HepG2 (cell line): ENCODE results near the gene DNMT3B. TPM values are rescaled to one million over a fixed set of nuclear protein-coding genes. Genes with fewer than 3 reads are reported as not detected.

Experiments used
- CCDC6 ChIP-seq: sonication (generic); formaldehyde crosslinking; IDR thresholded peaks from 2 replicates; pipeline ENCODE4 v1.8.1; 2022; ENCODE audit warnings: mild to moderate bottlenecking, missing genetic modification reagents, moderate library complexity
- CENPX ChIP-seq: sonication (generic); formaldehyde crosslinking; IDR thresholded peaks from 2 replicates; pipeline ENCODE4 v1.9.0; 2021; ENCODE audit warnings: mild to moderate bottlenecking, missing genetic modification reagents, moderate library complexity
- HES4 ChIP-seq: sonication (generic); formaldehyde crosslinking; IDR thresholded peaks from 2 replicates; pipeline ENCODE4 v1.9.0; 2021; ENCODE audit warnings: mild to moderate bottlenecking, missing genetic modification reagents, borderline replicate concordance
- KAT8 ChIP-seq: IDR thresholded peaks from 2 replicates; pipeline ENCODE4 v1.6.1; 2016; ENCODE audit warnings: missing genetic modification reagents, missing compliant biosample characterization
- KMT2B ChIP-seq: IDR thresholded peaks from 2 replicates; pipeline ENCODE4 v1.6.1; 2016; ENCODE audit warnings: missing genetic modification reagents, missing compliant biosample characterization
- MNT ChIP-seq: fragments of 450-650 bp; IDR thresholded peaks from 2 replicates; pipeline ENCODE4 v1.6.1; 2016
- MYPOP ChIP-seq: sonication (generic); formaldehyde crosslinking; IDR thresholded peaks from 2 replicates; pipeline ENCODE4 v1.8.1; 2023; ENCODE audit warnings: mild to moderate bottlenecking, moderate library complexity, missing genetic modification reagents
- PRDM4 ChIP-seq: sonication (generic); formaldehyde crosslinking; IDR thresholded peaks from 2 replicates; pipeline ENCODE4 v1.9.0; 2021; ENCODE audit warnings: missing genetic modification reagents, borderline replicate concordance
- ZNF709 ChIP-seq: sonication (generic); formaldehyde crosslinking; IDR thresholded peaks from 2 replicates; pipeline ENCODE4 v1.5.0; 2020; ENCODE audit warnings: mild to moderate bottlenecking, missing genetic modification reagents
- polyA plus RNA-seq, 8 experiments: library from polyadenylated mRNA; depleted of rRNA in 3 of 8; stranded (reverse) in 7 of 8; unstranded in 1 of 8; fragments of >200 nt; fragmentation: Illumina TruSeq in 4 of 8; extraction: Trizol in 4 of 8; gene quantifications; 2 replicates each; pipeline versions ENCODE4 v1.2.1 to v1.2.3, GENCODE V29; 2011 to 2016; ENCODE audit warnings: low read depth in 4 of 8, missing spikeins in 1 of 8, mixed read lengths in 1 of 8; ENCODE audit not compliant: insufficient read depth in 1 of 8
- total RNA-seq, 5 experiments: library from RNA; depleted of rRNA; stranded (reverse); fragments of >200 nt; fragmentation: Illumina TruSeq; extraction: Trizol; gene quantifications; 2 replicates each; pipeline ENCODE4 v1.2.3, GENCODE V29; 2016; ENCODE audit warnings: low read depth in 1 of 5
- TF ChIP-seq, protein P1 (sequence below): sonication (generic); formaldehyde crosslinking; conservative IDR thresholded peaks from 2 replicates; pipeline ENCODE4 v1.4.0; 2020; ENCODE audit warnings: missing genetic modification reagents
- TF ChIP-seq, protein P2 (sequence below): sonication (generic); formaldehyde crosslinking; IDR thresholded peaks from 2 replicates; pipeline ENCODE4 v1.5.1; 2020; ENCODE audit warnings: mild to moderate bottlenecking, moderate library complexity, missing genetic modification reagents
- TF ChIP-seq, protein P3 (sequence below): sonication (generic); formaldehyde crosslinking; IDR thresholded peaks from 2 replicates; pipeline ENCODE4 v1.5.0; 2020; ENCODE audit warnings: missing genetic modification reagents, mild to moderate bottlenecking, borderline replicate concordance
- TF ChIP-seq, protein P4 (sequence below): IDR thresholded peaks from 2 replicates; pipeline ENCODE4 v1.6.1; 2016; ENCODE audit warnings: mild to moderate bottlenecking
- TF ChIP-seq, protein P5 (sequence below): sonication (generic); formaldehyde crosslinking; IDR thresholded peaks from 2 replicates; pipeline ENCODE4 v1.4.0; 2020; ENCODE audit warnings: missing genetic modification reagents

Gene DNMT3B
- total and polyA plus RNA-seq, 2 of the 13 experiments (the other 11 are each of a cell fraction or from before 2014, with no cell fraction given) = 3.8 to 13.9 TPM

GRCh38 chr20:32767418-32768198 is 5.4 kb downstream of the DNMT3B start (continued):
- TF ChIP-seq, protein P1, sequence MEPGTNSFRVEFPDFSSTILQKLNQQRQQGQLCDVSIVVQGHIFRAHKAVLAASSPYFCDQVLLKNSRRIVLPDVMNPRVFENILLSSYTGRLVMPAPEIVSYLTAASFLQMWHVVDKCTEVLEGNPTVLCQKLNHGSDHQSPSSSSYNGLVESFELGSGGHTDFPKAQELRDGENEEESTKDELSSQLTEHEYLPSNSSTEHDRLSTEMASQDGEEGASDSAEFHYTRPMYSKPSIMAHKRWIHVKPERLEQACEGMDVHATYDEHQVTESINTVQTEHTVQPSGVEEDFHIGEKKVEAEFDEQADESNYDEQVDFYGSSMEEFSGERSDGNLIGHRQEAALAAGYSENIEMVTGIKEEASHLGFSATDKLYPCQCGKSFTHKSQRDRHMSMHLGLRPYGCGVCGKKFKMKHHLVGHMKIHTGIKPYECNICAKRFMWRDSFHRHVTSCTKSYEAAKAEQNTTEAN (CRISPR knock-in tag) = no peak
- 0 out of 2 replicates have a peak, but pooled peaks have one; percentile 4 for TF ChIP-seq MNT
- TF ChIP-seq, protein P2, sequence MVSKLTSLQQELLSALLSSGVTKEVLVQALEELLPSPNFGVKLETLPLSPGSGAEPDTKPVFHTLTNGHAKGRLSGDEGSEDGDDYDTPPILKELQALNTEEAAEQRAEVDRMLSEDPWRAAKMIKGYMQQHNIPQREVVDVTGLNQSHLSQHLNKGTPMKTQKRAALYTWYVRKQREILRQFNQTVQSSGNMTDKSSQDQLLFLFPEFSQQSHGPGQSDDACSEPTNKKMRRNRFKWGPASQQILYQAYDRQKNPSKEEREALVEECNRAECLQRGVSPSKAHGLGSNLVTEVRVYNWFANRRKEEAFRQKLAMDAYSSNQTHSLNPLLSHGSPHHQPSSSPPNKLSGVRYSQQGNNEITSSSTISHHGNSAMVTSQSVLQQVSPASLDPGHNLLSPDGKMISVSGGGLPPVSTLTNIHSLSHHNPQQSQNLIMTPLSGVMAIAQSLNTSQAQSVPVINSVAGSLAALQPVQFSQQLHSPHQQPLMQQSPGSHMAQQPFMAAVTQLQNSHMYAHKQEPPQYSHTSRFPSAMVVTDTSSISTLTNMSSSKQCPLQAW = no peak
- TF ChIP-seq, protein P3, sequence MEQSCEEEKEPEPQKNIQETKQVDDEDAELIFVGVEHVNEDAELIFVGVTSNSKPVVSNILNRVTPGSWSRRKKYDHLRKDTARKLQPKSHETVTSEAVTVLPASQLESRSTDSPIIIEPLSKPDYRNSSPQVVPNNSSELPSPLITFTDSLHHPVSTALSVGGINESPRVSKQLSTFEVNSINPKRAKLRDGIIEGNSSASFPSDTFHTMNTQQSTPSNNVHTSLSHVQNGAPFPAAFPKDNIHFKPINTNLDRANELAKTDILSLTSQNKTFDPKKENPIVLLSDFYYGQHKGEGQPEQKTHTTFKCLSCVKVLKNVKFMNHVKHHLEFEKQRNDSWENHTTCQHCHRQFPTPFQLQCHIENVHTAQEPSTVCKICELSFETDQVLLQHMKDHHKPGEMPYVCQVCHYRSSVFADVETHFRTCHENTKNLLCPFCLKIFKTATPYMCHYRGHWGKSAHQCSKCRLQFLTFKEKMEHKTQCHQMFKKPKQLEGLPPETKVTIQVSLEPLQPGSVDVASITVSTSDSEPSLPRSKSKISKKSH (CRISPR knock-in tag) = no peak
- no peak for TF ChIP-seq CCDC6 (CRISPR knock-in tag)
- TF ChIP-seq MYPOP (CRISPR knock-in tag) = no peak
- TF ChIP-seq KAT8 (CRISPR knock-in tag) = no peak
- TF ChIP-seq, protein P4, sequence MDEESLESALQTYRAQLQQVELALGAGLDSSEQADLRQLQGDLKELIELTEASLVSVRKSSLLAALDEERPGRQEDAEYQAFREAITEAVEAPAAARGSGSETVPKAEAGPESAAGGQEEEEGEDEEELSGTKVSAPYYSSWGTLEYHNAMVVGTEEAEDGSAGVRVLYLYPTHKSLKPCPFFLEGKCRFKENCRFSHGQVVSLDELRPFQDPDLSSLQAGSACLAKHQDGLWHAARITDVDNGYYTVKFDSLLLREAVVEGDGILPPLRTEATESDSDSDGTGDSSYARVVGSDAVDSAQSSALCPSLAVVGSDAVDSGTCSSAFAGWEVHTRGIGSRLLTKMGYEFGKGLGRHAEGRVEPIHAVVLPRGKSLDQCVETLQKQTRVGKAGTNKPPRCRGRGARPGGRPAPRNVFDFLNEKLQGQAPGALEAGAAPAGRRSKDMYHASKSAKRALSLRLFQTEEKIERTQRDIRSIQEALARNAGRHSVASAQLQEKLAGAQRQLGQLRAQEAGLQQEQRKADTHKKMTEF (CRISPR knock-in tag) = peak; percentile 48; the same call in 1 of the 2 replicates
- TF ChIP-seq HES4 (CRISPR knock-in tag) = no peak
- TF ChIP-seq CENPX (CRISPR knock-in tag) = no peak
- no peak for TF ChIP-seq ZNF709 (CRISPR knock-in tag)
- no peak for TF ChIP-seq KMT2B (CRISPR knock-in tag)
- TF ChIP-seq, protein P5, sequence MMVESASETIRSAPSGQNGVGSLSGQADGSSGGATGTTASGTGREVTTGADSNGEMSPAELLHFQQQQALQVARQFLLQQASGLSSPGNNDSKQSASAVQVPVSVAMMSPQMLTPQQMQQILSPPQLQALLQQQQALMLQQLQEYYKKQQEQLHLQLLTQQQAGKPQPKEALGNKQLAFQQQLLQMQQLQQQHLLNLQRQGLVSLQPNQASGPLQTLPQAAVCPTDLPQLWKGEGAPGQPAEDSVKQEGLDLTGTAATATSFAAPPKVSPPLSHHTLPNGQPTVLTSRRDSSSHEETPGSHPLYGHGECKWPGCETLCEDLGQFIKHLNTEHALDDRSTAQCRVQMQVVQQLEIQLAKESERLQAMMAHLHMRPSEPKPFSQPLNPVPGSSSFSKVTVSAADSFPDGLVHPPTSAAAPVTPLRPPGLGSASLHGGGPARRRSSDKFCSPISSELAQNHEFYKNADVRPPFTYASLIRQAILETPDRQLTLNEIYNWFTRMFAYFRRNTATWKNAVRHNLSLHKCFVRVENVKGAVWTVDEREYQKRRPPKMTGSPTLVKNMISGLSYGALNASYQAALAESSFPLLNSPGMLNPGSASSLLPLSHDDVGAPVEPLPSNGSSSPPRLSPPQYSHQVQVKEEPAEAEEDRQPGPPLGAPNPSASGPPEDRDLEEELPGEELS (CRISPR knock-in tag) = peak; percentile 54; the same call in 1 of the 2 replicates
- no peak for TF ChIP-seq PRDM4
